Lower leg skin (tissue), 4 donors: ENCODE measurements around the gene RC3H1. TPM values are rescaled to one million over a fixed set of nuclear protein-coding genes. Genes with fewer than 3 reads are reported as not detected.

Source experiments
- DNase-seq, 2 donors: peaks; one replicate each; pipeline ENCODE4 v3.0.0-alpha.2; 2019; ENCODE audit warnings: low spot score in 2 of 2
- H3K4me3 ChIP-seq: fragments of 200-600 bp; sonication (generic); 2 replicates; pipeline ENCODE4 v1.5.1; 2017; ENCODE audit warnings: mild to moderate bottlenecking, low read depth; ENCODE audit not compliant: poor library complexity, severe bottlenecking
- CTCF ChIP-seq, 3 donors: fragments of 450-650 bp; IDR thresholded peaks; one replicate each; pipeline ENCODE4 v1.5.1; 2016; ENCODE audit warnings: antibody characterized with exemption in 3 of 3, mild to moderate bottlenecking in 3 of 3, moderate library complexity in 2 of 3
- POLR2A ChIP-seq, 2 donors: fragments of 450-650 bp; IDR thresholded peaks; one replicate each; pipeline ENCODE4 v1.6.1; 2016 to 2017; ENCODE audit warnings: antibody characterized with exemption in 2 of 2, mild to moderate bottlenecking in 1 of 2, moderate library complexity in 1 of 2
- WGBS, 2 donors: methylation state at CpG; one replicate each; pipeline ENCODE4 v1.1.5; 2018; 5-methylcytosine and 5-hydroxymethylcytosine counted together
- intact Hi-C: fragments of 100-400 bp; cut with DNase I; formaldehyde crosslinking; loops from one replicate; pipeline ENCODE4 v1.15.0; 2023; ENCODE audit warnings: low total_unique reads
- total RNA-seq, 4 donors: library from RNA; depleted of rRNA; stranded (reverse); fragments of >200 nt; gene quantifications; one replicate each; pipeline ENCODE4 v1.1.0, GENCODE V29; 2016

Gene RC3H1
- total RNA-seq, 4 donors from 2014 or later, result 16.1 to 30.9 (median 27.0) TPM

- DNase-seq, result no peak
- TF ChIP-seq POLR2A (IDR thresholded peaks at IDR 0.05) (no peak), CTCF (IDR thresholded peaks at IDR 0.05) (no peak)
- no peak overlapping the region for H3K4me3 ChIP-seq
- 87 to 90% methylated on average over 4 of the region's 4 CpGs for WGBS, 2 donors
- intact Hi-C loops, result no loop called here
Observed at GRCh38 chr1:173886746-173887611, 135.2 kb downstream of the RC3H1 start.

DNA sequence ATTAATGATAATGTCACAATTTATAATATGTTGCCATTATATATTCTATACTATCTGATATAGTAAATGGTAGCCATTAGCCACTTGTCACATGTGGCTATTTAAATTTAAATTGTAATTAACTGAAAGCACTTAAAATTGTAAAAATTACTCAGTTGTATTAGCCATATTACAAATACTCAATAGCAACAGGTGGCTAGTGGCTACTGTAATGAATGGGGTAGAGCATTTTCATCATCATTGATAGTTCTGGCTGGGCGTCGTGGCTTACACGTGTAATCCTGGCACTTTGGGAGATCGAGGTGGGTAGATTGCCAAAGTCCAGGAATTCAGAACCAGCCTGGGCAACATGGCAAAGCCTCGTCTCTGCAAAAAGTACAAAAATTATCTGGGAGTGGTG is 137.5 kb downstream of the RC3H1 start:
- DNase-seq, result no peak
- TF ChIP-seq POLR2A (IDR thresholded peaks at IDR 0.05) (no peak), CTCF (IDR thresholded peaks at IDR 0.05) (no peak)
- H3K4me3 ChIP-seq, result no peak overlapping the region
- intact Hi-C loops, result no loop called here
- WGBS, 2 donors, result 82 to 92% methylated on average over 5 of the region's 5 CpGs

Other genes with a start within 250 kb of the RC3H1 start
- 1 to 10 TPM; 5.4 to 8.2 (median 7.1) TPM for gene DARS2, start 197.7 kb downstream of the RC3H1 start, total RNA-seq
- gene CENPL, start 197.5 kb downstream of the RC3H1 start, total RNA-seq, result 1 to 10 TPM; 2.7 to 6.8 (median 4.1) TPM
- 100 to 1,000 TPM; 311 to 461 (median 384) TPM for gene GAS5, start 154.4 kb downstream of the RC3H1 start, total RNA-seq
- 1 to 10 TPM; 5.1 to 9.6 (median 7.3) TPM for gene ZBTB37, start 154.0 kb downstream of the RC3H1 start, total RNA-seq
- not detected for gene SERPINC1, start 105.0 kb downstream of the RC3H1 start, total RNA-seq
- 10 to 100 TPM; 38.8 to 54.7 (median 50.5) TPM for gene RABGAP1L, start 137.2 kb upstream of the RC3H1 start, total RNA-seq